Amniotic stem cell (primary cell): Measurements from ENCODE around the gene FHIT.

ENCODE experiments used
- DNase-seq: peaks from one replicate; lab custom pipeline; 2025; lab: John Stamatoyannopoulos, UW

Gene FHIT

DNA sequence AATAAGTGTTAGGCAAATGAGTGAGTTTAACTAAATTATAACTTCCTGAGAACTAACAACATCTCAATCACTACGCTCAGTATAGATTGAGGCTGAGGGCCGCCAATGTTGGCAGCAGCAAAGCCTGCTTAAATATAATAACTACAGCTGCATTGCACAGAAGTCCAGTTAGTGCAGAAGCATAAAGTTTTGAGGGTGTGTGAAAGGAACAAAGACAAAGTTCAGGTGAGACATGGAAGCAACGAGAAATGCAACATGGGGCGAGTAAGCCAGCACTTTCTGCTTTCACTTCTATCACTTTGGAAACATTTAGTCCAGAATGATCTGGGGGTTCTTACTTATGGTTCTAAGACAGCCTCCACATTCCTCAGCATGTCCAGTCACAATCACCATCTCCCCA, 1149.1 kb downstream of the FHIT start:
- DNase-seq: no peak

GRCh38 chr3:60101621-60102020, 1149.6 kb downstream of the FHIT start:
- no peak for DNase-seq

- DNase-seq: no peak
These were observed 1154.8 kb downstream of the FHIT start for GRCh38 chr3:60096403-60096802.

DNA sequence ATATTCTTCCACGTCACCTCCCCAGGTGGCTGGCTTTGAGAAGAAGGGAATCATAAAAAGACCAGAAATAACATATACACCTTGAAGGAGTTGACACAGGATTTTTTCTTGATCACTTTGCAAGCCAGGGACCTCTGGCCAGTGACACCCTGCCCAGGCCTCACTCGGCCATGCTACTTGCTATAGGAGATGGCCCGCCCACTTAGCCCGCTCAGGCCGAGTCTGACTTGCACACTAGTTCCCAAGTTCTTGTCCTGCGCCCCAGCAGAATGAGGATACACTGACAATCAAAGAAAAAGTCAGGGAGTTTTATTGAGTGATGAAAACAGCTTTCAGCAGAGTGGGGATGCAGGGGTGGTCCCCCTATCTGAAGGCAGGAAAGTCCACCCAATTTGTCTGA, 1155.3 kb downstream of the FHIT start:
- DNase-seq: no peak

GRCh38 chr3:60095516-60095915, 1155.7 kb downstream of the FHIT start:
- no peak for DNase-seq

- DNase-seq: no peak
These were observed 1156.8 kb downstream of the FHIT start for GRCh38 chr3:60094392-60094947.

DNA sequence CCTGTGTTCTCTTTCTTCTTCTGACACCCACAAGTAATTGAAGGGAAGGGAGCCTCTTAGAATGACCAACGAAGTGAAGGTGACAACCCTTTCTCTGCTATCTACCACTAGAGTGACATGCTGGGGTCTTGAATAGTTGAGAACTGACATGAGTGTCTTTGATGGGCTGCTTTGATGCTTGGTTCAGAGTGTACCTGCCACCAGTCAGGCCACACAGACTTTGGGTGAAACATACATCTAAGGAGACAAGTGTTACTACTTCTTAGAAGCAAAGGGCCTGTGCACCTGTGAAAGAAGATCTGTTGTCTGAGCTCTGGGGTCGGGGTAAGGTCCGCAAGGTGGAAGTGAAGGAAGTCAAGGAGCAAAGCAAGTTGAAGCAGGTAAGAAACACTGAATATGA, 1160.7 kb downstream of the FHIT start:
- DNase-seq: no peak

- DNase-seq: no peak
These were observed 1164.4 kb downstream of the FHIT start for GRCh38 chr3:60086811-60087210.

DNA sequence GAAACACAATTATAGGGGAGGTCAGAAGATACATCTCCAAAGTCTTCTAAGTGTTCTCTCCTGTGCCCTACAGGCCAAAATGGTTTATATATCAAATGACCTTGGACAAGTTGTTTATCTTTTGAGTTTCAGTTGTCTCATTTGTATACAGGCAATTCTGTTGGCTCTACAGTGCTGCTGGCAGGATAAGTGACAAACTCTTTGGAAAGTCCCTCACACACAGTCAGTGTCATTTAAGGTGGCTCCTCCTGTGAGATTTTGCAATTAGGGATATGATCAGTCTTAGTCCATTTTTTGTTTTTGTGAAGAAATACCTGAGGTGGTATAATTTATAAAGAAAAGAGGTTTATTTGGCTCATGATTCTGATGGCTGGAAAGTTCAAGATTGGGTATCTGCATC, 1165.6 kb downstream of the FHIT start:
- no peak for DNase-seq

DNA sequence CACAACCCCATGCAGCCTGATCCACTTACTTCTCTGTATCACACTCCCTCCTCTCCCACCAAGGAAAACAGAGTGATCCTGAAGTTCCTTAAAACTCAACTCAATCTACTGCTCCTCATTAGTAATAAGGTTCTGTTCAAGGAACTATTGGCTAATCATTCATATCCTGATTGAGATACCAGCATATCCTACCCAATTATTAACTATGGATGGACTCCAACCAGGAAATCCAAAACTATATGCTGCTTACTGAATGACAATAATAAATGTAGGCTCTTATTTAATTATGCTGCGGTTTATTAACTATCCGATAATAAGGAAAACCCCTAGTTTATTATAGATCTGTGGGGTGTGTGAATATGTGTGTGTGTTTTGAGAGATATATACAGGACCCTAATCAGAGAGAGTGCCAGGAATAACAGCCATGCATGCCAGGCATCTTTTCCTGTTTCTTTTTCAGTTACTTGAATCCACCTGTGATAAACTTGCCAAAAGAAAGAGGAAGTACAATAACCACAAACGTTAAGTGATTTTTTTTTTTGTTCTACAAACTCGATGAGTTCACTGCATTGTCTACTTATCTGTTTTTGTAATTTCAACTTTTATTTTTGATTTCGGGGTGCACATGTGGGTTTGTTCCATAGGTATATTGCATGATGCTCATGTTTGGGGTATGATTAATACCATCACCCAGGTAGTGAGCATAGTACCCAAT, 1169.7 kb downstream of the FHIT start:
- DNase-seq: no peak

DNA sequence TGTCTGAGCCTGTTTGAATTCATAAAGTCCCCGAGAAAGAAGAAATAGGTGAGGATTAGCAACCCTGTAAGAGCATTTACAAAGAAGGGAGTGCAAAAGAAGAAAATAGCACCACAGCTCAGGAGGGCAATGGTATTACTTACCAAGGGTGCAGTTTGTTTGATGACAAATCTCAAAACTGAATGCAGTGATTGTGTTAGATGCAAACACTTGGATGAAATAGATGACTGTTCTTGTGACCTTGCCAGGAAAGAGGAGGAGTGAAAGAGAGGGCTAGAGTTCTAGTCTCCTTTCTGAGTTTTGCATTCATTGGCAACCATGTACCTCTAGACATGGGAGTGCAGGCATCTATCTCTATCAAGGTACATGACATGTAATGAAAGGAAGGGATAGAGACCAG, 1170.6 kb downstream of the FHIT start:
- DNase-seq: no peak

DNA sequence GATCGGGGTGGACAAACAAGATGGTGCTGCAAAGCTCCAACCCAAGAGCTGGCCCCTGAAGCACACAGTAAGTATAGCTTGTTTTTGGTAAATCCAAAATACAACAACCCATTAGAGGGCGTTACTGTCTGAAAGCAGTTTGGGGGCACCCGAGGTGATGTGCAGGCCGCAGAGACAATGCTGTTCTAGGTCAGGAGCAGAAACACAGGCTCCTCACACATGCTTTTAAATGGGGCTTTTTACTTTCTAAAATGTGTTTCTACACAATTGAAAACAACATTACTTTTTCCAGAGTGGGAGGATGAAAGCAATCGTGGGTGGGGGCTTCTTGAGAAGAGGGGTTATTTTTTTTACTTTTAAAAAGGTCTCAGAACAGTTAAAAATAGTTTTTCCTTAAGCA, 1172.2 kb downstream of the FHIT start:
- DNase-seq: no peak

DNA sequence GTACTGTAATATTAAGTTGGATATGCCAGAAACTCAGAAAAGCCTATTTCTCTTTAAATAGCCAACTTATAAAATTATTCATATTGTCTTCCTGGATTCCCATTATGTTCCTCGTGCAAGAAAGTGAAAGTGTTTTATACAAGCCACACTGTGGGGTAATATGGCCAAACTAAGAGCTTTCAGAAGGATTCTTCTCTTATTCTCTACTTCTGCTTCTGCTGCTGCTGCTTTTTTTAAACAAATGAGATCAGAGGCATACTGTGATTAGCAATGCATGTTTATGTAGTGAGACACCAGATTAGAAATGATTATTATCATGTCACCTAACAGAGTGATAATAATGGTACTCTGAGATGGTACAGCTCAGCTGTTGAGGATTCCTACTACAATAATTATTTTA, 1174.9 kb downstream of the FHIT start:
- DNase-seq: no peak

DNA sequence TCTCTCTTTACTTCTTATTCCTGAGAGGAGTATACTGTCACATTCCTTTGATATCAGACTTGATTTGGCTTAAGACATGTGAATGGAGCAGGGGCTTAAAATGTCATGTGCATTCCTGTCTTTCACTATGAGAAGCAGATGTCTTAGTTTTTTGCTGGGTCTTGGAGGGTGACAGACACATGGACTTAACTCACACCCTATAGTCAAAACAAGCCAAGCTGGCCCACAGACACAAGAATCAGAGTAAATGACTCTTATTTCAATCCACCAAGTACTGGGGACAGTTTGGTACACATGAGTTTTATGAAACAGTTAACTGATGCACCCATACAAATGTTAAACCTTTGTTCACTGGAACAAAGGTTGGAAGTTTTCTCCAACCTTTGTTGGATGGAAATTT, 1177.3 kb downstream of the FHIT start:
- no peak for DNase-seq

DNA sequence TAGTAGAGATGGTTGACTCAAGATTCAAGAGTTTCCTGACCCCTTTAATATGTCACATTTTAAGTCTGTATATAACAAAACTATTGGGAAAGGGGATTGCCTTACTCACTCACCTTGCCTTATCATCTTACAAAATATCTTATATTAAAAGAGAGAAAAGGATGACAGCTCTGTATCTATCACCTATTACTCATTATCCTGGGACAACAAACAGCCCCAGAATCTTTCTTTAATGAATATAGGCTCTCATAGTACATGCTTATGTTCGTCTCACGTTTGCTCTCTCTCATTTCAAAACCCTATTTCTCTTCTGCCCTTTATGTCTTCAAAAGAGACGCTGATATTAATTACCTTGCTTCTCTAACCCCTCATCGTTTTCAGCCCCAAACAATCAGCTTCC, 1178.0 kb downstream of the FHIT start:
- no peak for DNase-seq

DNA sequence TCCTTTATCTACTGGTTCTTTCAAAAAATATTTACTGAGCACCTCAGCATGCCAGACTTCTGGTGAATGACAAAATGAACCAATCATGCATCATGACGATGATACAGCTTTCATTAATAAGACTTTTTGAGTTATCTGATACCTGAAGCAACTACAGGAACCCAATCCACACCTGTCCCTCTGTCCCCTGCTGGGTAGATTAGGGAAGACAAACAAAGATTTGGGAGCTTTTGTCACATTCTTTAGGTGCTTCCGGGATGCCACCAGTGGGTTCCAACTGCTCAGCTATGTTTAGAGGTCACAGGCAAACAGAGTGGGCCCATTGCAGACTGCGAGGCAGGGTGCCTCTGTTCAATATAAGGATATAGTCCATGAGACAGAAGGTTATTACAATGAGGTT, 1180.9 kb downstream of the FHIT start:
- no peak for DNase-seq

- DNase-seq: no peak
These were observed 1185.9 kb downstream of the FHIT start for GRCh38 chr3:60065227-60065868.

DNA sequence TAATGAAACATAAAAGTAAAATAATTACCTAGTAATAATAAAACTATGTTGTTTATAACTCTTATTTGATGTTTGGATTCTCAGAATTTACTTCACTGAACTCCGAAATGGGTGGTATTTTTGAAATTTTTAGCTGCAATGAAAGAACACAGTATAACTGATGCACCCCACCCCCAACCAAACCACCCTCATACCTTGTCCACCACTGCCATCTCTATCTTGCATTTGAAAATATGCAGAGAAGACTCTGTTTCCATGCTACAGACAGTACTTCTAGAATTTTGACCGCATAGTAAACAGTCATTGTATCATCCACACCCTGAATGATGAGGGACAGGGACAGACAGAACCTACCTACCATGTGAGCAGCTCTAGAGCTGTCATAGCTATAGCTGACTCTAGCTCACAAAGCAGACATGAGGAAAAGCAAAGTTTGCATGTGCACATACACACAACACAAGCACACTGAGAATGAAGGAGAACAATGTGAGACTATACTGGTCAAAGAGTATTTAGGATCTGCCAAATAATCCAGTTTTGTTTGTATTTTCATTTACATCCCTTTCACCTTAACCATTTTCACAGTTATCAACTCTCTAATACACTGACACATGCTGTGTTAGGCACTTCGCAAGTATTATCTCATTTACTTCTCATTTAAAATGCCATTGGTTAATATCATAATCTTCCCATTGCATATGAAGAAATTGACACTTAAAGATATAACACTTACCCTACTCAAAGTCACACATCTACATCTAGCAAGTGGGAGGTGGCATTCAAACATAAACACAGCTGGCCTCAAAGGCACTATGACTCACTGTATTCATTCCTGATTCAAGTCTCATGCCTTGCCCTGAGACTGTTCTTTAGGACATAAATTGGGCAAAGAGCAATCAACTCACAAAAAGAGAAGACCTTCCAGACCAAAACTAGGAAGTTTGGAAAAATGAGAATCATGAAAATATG, 1186.8 kb downstream of the FHIT start:
- DNase-seq: no peak

DNA sequence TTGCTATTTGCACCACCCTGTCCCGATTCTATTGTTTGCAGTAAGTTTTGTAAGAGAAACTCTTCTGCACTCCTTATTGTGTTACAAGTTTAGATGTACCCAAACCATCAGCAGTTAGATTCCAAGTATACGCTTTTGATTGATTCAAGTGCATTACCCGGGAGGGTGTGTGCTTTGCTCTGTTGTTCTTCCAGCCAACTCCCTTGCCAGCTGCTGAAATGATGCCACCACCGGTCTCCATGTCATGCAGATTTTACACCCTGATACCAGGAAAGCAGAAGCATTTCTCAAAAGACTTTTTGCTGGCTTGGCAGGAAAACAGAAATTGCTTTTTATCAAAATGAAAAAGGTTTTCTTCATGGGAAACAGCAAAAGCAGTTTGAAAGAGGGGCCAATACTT, 1194.8 kb downstream of the FHIT start:
- DNase-seq: no peak

DNA sequence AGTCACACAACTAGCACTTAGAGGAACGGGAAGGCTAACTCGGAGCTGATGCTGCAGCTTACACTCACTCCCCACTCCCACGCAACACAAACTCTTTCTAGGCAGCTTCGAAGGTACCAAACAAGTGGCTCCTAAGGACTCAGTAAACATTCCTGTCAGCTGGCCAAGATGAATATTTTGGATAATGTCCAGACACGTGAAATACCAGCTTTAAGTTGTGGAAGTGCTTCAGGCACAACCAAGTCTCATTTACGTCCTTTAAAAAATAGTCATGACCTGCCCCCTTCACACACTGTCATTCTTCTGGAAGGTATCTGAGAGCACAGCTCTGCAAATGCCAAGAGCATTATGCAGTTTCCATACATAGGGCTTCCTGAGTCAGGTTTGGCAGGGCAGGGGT, 1195.5 kb downstream of the FHIT start:
- no peak for DNase-seq

DNA sequence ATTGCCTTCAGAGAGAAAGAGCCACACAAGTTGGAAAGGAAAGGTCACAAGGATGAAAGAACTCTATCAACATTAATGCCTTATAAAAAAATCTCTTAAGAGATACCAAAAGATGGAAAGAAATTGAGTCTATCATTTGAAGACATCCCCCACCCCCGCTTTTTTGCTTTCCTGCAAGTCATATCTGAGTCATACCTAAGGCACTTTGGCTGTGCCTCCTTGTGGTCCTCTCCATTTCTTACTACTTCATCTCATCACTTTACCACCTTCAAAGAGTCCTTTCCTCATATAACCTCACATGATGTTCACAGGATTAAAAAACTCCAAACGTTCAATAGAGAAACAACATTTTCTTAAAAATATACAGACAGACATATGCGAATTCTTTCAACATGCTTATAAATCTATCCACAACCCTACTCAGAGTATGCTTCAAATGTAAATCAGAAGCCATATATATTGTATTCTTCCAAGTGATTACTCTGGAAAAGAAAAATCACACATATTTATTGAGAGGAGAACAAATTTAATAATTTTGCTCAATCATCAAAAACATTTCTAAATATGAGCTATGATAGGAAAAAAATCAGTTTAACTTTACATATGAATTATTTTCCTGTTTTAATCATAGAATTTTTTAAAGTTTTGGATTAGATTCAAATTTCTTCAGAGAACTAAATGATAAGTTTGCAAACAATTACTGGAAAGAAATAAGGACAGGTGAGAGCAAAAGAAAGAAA, 1197.6 kb downstream of the FHIT start:
- no peak for DNase-seq

GRCh38 chr3:60048447-60048848, 1202.8 kb downstream of the FHIT start:
- DNase-seq: no peak
